Fibroblast of pulmonary artery (primary cell): ENCODE measurements around the gene POMP.

ENCODE experiments used
- DNase-seq: peaks from one replicate; pipeline ENCODE4 v3.0.0-alpha.2; 2010; ENCODE audit warnings: low read depth
- H3K4me3 ChIP-seq: replicated peaks from 2 replicates; pipeline ENCODE4 v1.5.1; 2011; ENCODE audit warnings: low read depth, mild to moderate bottlenecking, control low read depth, low read length, moderate library complexity
- CTCF ChIP-seq: IDR thresholded peaks from 2 replicates; pipeline ENCODE4 v1.5.1; 2011; ENCODE audit warnings: mild to moderate bottlenecking, control low read depth, low read length, inconsistent platforms; ENCODE audit errors: missing control alignments

POMP gene

GRCh38 chr13:28615916-28616446 lies 42.9 kb upstream of the POMP start:
- TF ChIP-seq CTCF: no peak
- no peak for DNase-seq
- no peak overlapping the region for H3K4me3 ChIP-seq

GRCh38 chr13:28618230-28618994 lies 40.5 kb upstream of the POMP start:
- DNase-seq: no peak
- no peak overlapping the region for H3K4me3 ChIP-seq
- no peak for TF ChIP-seq CTCF

- no peak for TF ChIP-seq CTCF
- DNase-seq: peak; percentile 14
- H3K4me3 ChIP-seq: no peak overlapping the region
Measured at GRCh38 chr13:28620011-28620830, 38.7 kb upstream of the POMP start.

GRCh38 chr13:28621449-28621848 lies 37.5 kb upstream of the POMP start:
- no peak for DNase-seq
- TF ChIP-seq CTCF: no peak
- no peak overlapping the region for H3K4me3 ChIP-seq

- TF ChIP-seq CTCF: no peak
- no peak for DNase-seq
- H3K4me3 ChIP-seq: no peak overlapping the region
Measured at GRCh38 chr13:28622286-28622685, 36.6 kb upstream of the POMP start.

GRCh38 chr13:28623782-28624706 lies 34.9 kb upstream of the POMP start:
- no peak overlapping the region for H3K4me3 ChIP-seq

More at GRCh38 chr13:28623782-28624706, 34.9 kb upstream of the POMP start:
- DNase-seq: peak; percentile 14
- no peak for TF ChIP-seq CTCF
